HepG2 (cell line): ENCODE data around the gene SUB1. TPM values are rescaled to one million over a fixed set of nuclear protein-coding genes. Genes with fewer than 3 reads are reported as not detected.

Source experiments
- BRCA1 ChIP-seq: sonication (generic); formaldehyde crosslinking; IDR thresholded peaks from 2 replicates; pipeline ENCODE4 v1.4.0; 2020; ENCODE audit warnings: missing genetic modification reagents
- CCDC6 ChIP-seq: sonication (generic); formaldehyde crosslinking; IDR thresholded peaks from 2 replicates; pipeline ENCODE4 v1.8.1; 2022; ENCODE audit warnings: mild to moderate bottlenecking, missing genetic modification reagents, moderate library complexity
- CEBPG ChIP-seq: IDR thresholded peaks from 2 replicates; pipeline ENCODE4 v1.6.1; 2016
- CENPX ChIP-seq: sonication (generic); formaldehyde crosslinking; IDR thresholded peaks from 2 replicates; pipeline ENCODE4 v1.9.0; 2021; ENCODE audit warnings: mild to moderate bottlenecking, missing genetic modification reagents, moderate library complexity
- CTCF ChIP-seq: sonication (generic); formaldehyde crosslinking; IDR thresholded peaks from 2 replicates; pipeline ENCODE4 v1.5.0; 2020; ENCODE audit warnings: mild to moderate bottlenecking, missing genetic modification reagents, moderate library complexity
- EEA1 ChIP-seq: sonication (generic); formaldehyde crosslinking; IDR thresholded peaks from 2 replicates; pipeline ENCODE4 v1.5.1; 2020; ENCODE audit warnings: mild to moderate bottlenecking, missing genetic modification reagents, borderline replicate concordance
- GMEB2 ChIP-seq: IDR thresholded peaks from 2 replicates; pipeline ENCODE4 v1.6.1; 2016; ENCODE audit warnings: missing biosample characterization, missing genetic modification reagents, low read depth
- GTF3A ChIP-seq: sonication (generic); formaldehyde crosslinking; conservative IDR thresholded peaks from 2 replicates; pipeline ENCODE4 v1.4.0; 2020; ENCODE audit warnings: mild to moderate bottlenecking, missing genetic modification reagents
- HHEX ChIP-seq: IDR thresholded peaks from 2 replicates; pipeline ENCODE4 v1.6.1; 2016; ENCODE audit warnings: control low read depth
- KDM3A ChIP-seq: IDR thresholded peaks from 2 replicates; pipeline ENCODE4 v1.6.1; 2018; ENCODE audit warnings: low read depth, missing compliant biosample characterization
- NFE2L2 ChIP-seq: fragments of 150-350 bp; IDR thresholded peaks from 2 replicates; pipeline ENCODE4 v1.6.1; 2014; ENCODE audit warnings: low read length
- NFKBIZ ChIP-seq: IDR thresholded peaks from 2 replicates; pipeline ENCODE4 v1.6.1; 2018; ENCODE audit warnings: missing genetic modification reagents, missing compliant biosample characterization
- PAX8 ChIP-seq: sonication (generic); formaldehyde crosslinking; IDR thresholded peaks from 2 replicates; pipeline ENCODE4 v1.8.0; 2022; ENCODE audit warnings: mild to moderate bottlenecking, missing genetic modification reagents, borderline replicate concordance
- POLR2A ChIP-seq, 2 experiments: IDR thresholded peaks; 2 replicates each; pipeline ENCODE4 v1.6.1; 2011; ENCODE audit warnings: low read depth in 2 of 2, low read length in 2 of 2, mild to moderate bottlenecking in 1 of 2, moderate library complexity in 1 of 2; ENCODE audit not compliant: insufficient read depth in 1 of 2
- RARG ChIP-seq: sonication (generic); formaldehyde crosslinking; IDR thresholded peaks from 2 replicates; pipeline ENCODE4 v1.4.0; 2020; ENCODE audit warnings: low read depth, mild to moderate bottlenecking, missing genetic modification reagents
- RFX3 ChIP-seq: IDR thresholded peaks from 2 replicates; pipeline ENCODE4 v1.6.1; 2016; ENCODE audit warnings: missing biosample characterization, missing genetic modification reagents
- RFX5 ChIP-seq: IDR thresholded peaks from 2 replicates; pipeline ENCODE4 v1.6.1; 2011; ENCODE audit warnings: low read depth, low read length, improper control_type of control experiment
- SMC3 ChIP-seq: IDR thresholded peaks from 2 replicates; pipeline ENCODE4 v1.6.1; 2011; ENCODE audit warnings: low read length, improper control_type of control experiment
- TAF1 ChIP-seq: sonication (generic); formaldehyde crosslinking; IDR thresholded peaks from 2 replicates; pipeline ENCODE4 v1.4.0; 2020; ENCODE audit warnings: missing genetic modification reagents
- TRIM24 ChIP-seq: sonication (generic); formaldehyde crosslinking; IDR thresholded peaks from 2 replicates; pipeline ENCODE4 v1.8.0; 2022; ENCODE audit warnings: mild to moderate bottlenecking, missing genetic modification reagents
- ZMYM2 ChIP-seq: sonication (generic); formaldehyde crosslinking; IDR thresholded peaks from 2 replicates; pipeline ENCODE4 v1.8.0; 2022; ENCODE audit warnings: mild to moderate bottlenecking, missing genetic modification reagents
- ZNF207 ChIP-seq: fragments of 450-650 bp; IDR thresholded peaks from 2 replicates; pipeline ENCODE4 v1.6.1; 2016; ENCODE audit warnings: antibody characterized with exemption, borderline replicate concordance
- ZNF232 ChIP-seq: sonication (generic); formaldehyde crosslinking; IDR thresholded peaks from 2 replicates; pipeline ENCODE4 v1.4.0; 2020; ENCODE audit warnings: missing genetic modification reagents, borderline replicate concordance
- ZNF564 ChIP-seq: sonication (generic); formaldehyde crosslinking; IDR thresholded peaks from 2 replicates; pipeline ENCODE4 v1.8.1; 2023; ENCODE audit warnings: mild to moderate bottlenecking, missing genetic modification reagents
- ZNF639 ChIP-seq: conservative IDR thresholded peaks from 2 replicates; pipeline ENCODE4 v1.6.1; 2018; ENCODE audit warnings: missing genetic modification reagents
- ZNF773 ChIP-seq: sonication (generic); formaldehyde crosslinking; IDR thresholded peaks from 2 replicates; pipeline ENCODE4 v1.4.0; 2020; ENCODE audit warnings: missing genetic modification reagents, borderline replicate concordance
- ZNF776 ChIP-seq: sonication (generic); formaldehyde crosslinking; IDR thresholded peaks from 2 replicates; pipeline ENCODE4 v1.4.0; 2020; ENCODE audit warnings: mild to moderate bottlenecking, missing genetic modification reagents
- polyA plus RNA-seq, 8 experiments: library from polyadenylated mRNA; depleted of rRNA in 3 of 8; stranded (reverse) in 7 of 8; unstranded in 1 of 8; fragments of >200 nt; fragmentation: Illumina TruSeq in 4 of 8; extraction: Trizol in 4 of 8; gene quantifications; 2 replicates each; pipeline versions ENCODE4 v1.2.1 to v1.2.3, GENCODE V29; 2011 to 2016; ENCODE audit warnings: low read depth in 4 of 8, missing spikeins in 1 of 8, mixed read lengths in 1 of 8; ENCODE audit not compliant: insufficient read depth in 1 of 8
- total RNA-seq, 5 experiments: library from RNA; depleted of rRNA; stranded (reverse); fragments of >200 nt; fragmentation: Illumina TruSeq; extraction: Trizol; gene quantifications; 2 replicates each; pipeline ENCODE4 v1.2.3, GENCODE V29; 2016; ENCODE audit warnings: low read depth in 1 of 5

The SUB1 gene
- total and polyA plus RNA-seq, 2 of the 13 experiments (the other 11 are each of a cell fraction or from before 2014, with no cell fraction given), result 182 to 693 TPM

- TF ChIP-seq ZNF639 (CRISPR knock-in tag), result no peak
- TF ChIP-seq ZNF776 (CRISPR knock-in tag), result 0 out of 2 replicates have a peak, but pooled peaks have one; percentile 33
- no peak for TF ChIP-seq SMC3
- no peak for TF ChIP-seq ZNF232 (CRISPR knock-in tag)
- peak; percentile 16; the same call in 1 of the 2 replicates for TF ChIP-seq CEBPG (CRISPR knock-in tag)
- TF ChIP-seq KDM3A (CRISPR knock-in tag), result peak; percentile 13; the same call in 1 of the 2 replicates
- TF ChIP-seq CCDC6 (CRISPR knock-in tag), result 0 out of 2 replicates have a peak, but pooled peaks have one; percentile 54
- peak; percentile 98 for TF ChIP-seq TAF1 (CRISPR knock-in tag)
- peak; percentile 55 for TF ChIP-seq CTCF (CRISPR knock-in tag)
- no peak for TF ChIP-seq NFE2L2
- TF ChIP-seq BRCA1, result no peak
- no peak for TF ChIP-seq RFX3 (CRISPR knock-in tag)
- TF ChIP-seq ZNF773 (CRISPR knock-in tag), result no peak
- TF ChIP-seq HHEX (CRISPR knock-in tag), result no peak
- peak; percentile 91 to 96 for TF ChIP-seq POLR2A (IDR thresholded peaks at IDR 0.05; ENCODE audit: insufficient read depth in 1 of 2, low read depth in 2 of 2, low read length in 2 of 2)
- no peak for TF ChIP-seq EEA1 (CRISPR knock-in tag)
- no peak for TF ChIP-seq NFKBIZ
- 0 out of 2 replicates have a peak, but pooled peaks have one; percentile 44 for TF ChIP-seq GMEB2 (CRISPR knock-in tag)
- no peak for TF ChIP-seq TRIM24 (CRISPR knock-in tag)
- no peak for TF ChIP-seq ZMYM2 (CRISPR knock-in tag)
- no peak for TF ChIP-seq RARG (CRISPR knock-in tag)
- 0 out of 2 replicates have a peak, but pooled peaks have one; percentile 46 for TF ChIP-seq ZNF564 (CRISPR knock-in tag)
- TF ChIP-seq RFX5, result no peak
- no peak for TF ChIP-seq PAX8 (CRISPR knock-in tag)
- no peak for TF ChIP-seq GTF3A (CRISPR knock-in tag)
- no peak for TF ChIP-seq CENPX (CRISPR knock-in tag)
- TF ChIP-seq ZNF207, result no peak
- TF ChIP-seq, all 625 proteins: peak for 211
Measured at GRCh38 chr5:32585446-32586275, at the start of gene SUB1 (continued).
